H9 (cell line): Measurements from ENCODE around the gene ATP2A2. TPM values are rescaled to one million over a fixed set of nuclear protein-coding genes. Genes with fewer than 3 reads are reported as not detected.

ENCODE experiments used
- DNase-seq: peaks from one replicate; pipeline ENCODE4 v3.0.0-alpha.2; 2017
- H2AFZ ChIP-seq: one replicate; pipeline ENCODE4 v1.6.1; 2013; ENCODE audit warnings: mild to moderate bottlenecking, low read length, control low read depth, moderate library complexity
- H2AK5ac ChIP-seq: 2 replicates; pipeline ENCODE4 v1.6.1; 2013; ENCODE audit warnings: low read length, control low read depth, mixed read lengths; ENCODE audit not compliant: insufficient read length
- H2BK120ac ChIP-seq: one replicate; pipeline ENCODE4 v1.6.1; 2013; ENCODE audit warnings: low read depth, mild to moderate bottlenecking, low read length, control low read depth, inconsistent platforms; ENCODE audit not compliant: poor library complexity, severe bottlenecking
- H2BK12ac ChIP-seq: 2 replicates; pipeline ENCODE4 v1.6.1; 2013; ENCODE audit warnings: low read length, control low read depth, mixed read lengths, low read depth; ENCODE audit not compliant: insufficient read length
- H2BK15ac ChIP-seq: 2 replicates; pipeline ENCODE4 v1.6.1; 2013; ENCODE audit warnings: low read depth, low read length, control low read depth
- H2BK20ac ChIP-seq: one replicate; pipeline ENCODE4 v1.6.1; 2013; ENCODE audit warnings: low read depth, mild to moderate bottlenecking, low read length, control low read depth, inconsistent platforms; ENCODE audit not compliant: poor library complexity, severe bottlenecking
- H2BK5ac ChIP-seq: 2 replicates; pipeline ENCODE4 v1.6.1; 2013; ENCODE audit warnings: low read length, control low read depth, mixed read lengths; ENCODE audit not compliant: insufficient read length
- H3K14ac ChIP-seq: 2 replicates; pipeline ENCODE4 v1.6.1; 2013; ENCODE audit warnings: low read length, control low read depth; ENCODE audit not compliant: insufficient read depth
- H3K18ac ChIP-seq: 2 replicates; pipeline ENCODE4 v1.6.1; 2013; ENCODE audit warnings: low read depth, mild to moderate bottlenecking, mixed read lengths, low read length, control low read depth; ENCODE audit not compliant: insufficient read length
- H3K23ac ChIP-seq: 2 replicates; pipeline ENCODE4 v1.6.1; 2013; ENCODE audit warnings: low read length, control low read depth, mixed read lengths, low read depth; ENCODE audit not compliant: insufficient read length
- H3K23me2 ChIP-seq: 2 replicates; pipeline ENCODE4 v1.6.1; 2013; ENCODE audit warnings: low read depth, mild to moderate bottlenecking, mixed read lengths, low read length, control low read depth; ENCODE audit not compliant: insufficient read length, poor library complexity, severe bottlenecking
- H3K27ac ChIP-seq: 2 replicates; pipeline ENCODE4 v1.5.1; 2013; ENCODE audit warnings: low read length, control low read depth, mixed read lengths, low read depth; ENCODE audit not compliant: insufficient read length
- H3K27me3 ChIP-seq: 2 replicates; pipeline ENCODE4 v1.6.1; 2013; ENCODE audit warnings: low read length, control low read depth, inconsistent platforms; ENCODE audit not compliant: insufficient read depth
- H3K4ac ChIP-seq: 2 replicates; pipeline ENCODE4 v1.6.1; 2013; ENCODE audit warnings: low read depth, mild to moderate bottlenecking, control low read depth, inconsistent platforms, low read length, moderate library complexity
- H3K4me1 ChIP-seq: 2 replicates; pipeline ENCODE4 v1.6.1; 2013; ENCODE audit warnings: low read length, control low read depth, inconsistent platforms; ENCODE audit not compliant: insufficient read depth
- H3K4me2 ChIP-seq: 2 replicates; pipeline ENCODE4 v1.6.1; 2013; ENCODE audit warnings: low read length, control low read depth, mixed read lengths; ENCODE audit not compliant: insufficient read length, insufficient read depth
- H3K56ac ChIP-seq: 2 replicates; pipeline ENCODE4 v1.6.1; 2013; ENCODE audit warnings: low read depth, mild to moderate bottlenecking, mixed read lengths, low read length, control low read depth; ENCODE audit not compliant: insufficient read length
- H3K79me1 ChIP-seq: 2 replicates; pipeline ENCODE4 v1.6.1; 2013; ENCODE audit warnings: low read depth, mild to moderate bottlenecking, moderate library complexity, low read length, control low read depth, inconsistent platforms; ENCODE audit not compliant: insufficient read depth, poor library complexity, severe bottlenecking
- H3K79me2 ChIP-seq: 2 replicates; pipeline ENCODE4 v1.6.1; 2013; ENCODE audit warnings: low read length, control low read depth, inconsistent platforms; ENCODE audit not compliant: insufficient read depth
- H3K9ac ChIP-seq: 2 replicates; pipeline ENCODE4 v1.6.1; 2013; ENCODE audit warnings: low read length, control low read depth, mixed read lengths; ENCODE audit not compliant: insufficient read length; ENCODE audit errors: extremely low read depth
- H3K9me3 ChIP-seq: one replicate; pipeline ENCODE4 v1.6.1; 2013; ENCODE audit warnings: low read depth, low read length, inconsistent platforms; ENCODE audit not compliant: control insufficient read depth
- H3T11ph ChIP-seq: one replicate; pipeline ENCODE4 v1.6.1; 2013; ENCODE audit warnings: mild to moderate bottlenecking, low read length, control low read depth, inconsistent platforms
- H4K20me1 ChIP-seq: one replicate; pipeline ENCODE4 v1.6.1; 2013; ENCODE audit not compliant: control insufficient read depth, insufficient read length, insufficient read depth
- H4K5ac ChIP-seq: 2 replicates; pipeline ENCODE4 v1.6.1; 2013; ENCODE audit warnings: low read depth, mild to moderate bottlenecking, mixed read lengths, low read length, control low read depth; ENCODE audit not compliant: insufficient read length
- H4K8ac ChIP-seq: replicated peaks from 2 replicates; pipeline ENCODE4 v1.6.1; 2013; ENCODE audit warnings: low read length, control low read depth, mixed read lengths, low read depth; ENCODE audit not compliant: insufficient read length
- H4K91ac ChIP-seq: 2 replicates; pipeline ENCODE4 v1.6.1; 2013; ENCODE audit warnings: low read depth, mild to moderate bottlenecking, moderate library complexity, mixed read lengths, low read length, control low read depth; ENCODE audit not compliant: insufficient read length
- H3K27ac Mint-ChIP-seq, 3 experiments: 2 replicates in 2 of 3; 3 replicates in 1 of 3; pipeline ENCODE4 v1.8.0; 2020 to 2021; ENCODE audit warnings: mixed read lengths in 3 of 3, mild to moderate bottlenecking in 1 of 3, moderate library complexity in 1 of 3
- H3K27me3 Mint-ChIP-seq: 2 replicates; pipeline ENCODE4 v1.8.0; 2021; ENCODE audit warnings: low read depth, mild to moderate bottlenecking, moderate library complexity, mixed read lengths
- H3K36me3 Mint-ChIP-seq, 3 experiments: 2 replicates in 2 of 3; 3 replicates in 1 of 3; pipeline ENCODE4 v1.8.0; 2020 to 2021; ENCODE audit warnings: low read depth in 3 of 3, mixed read lengths in 3 of 3; ENCODE audit not compliant: insufficient read depth in 1 of 3
- H3K4me1 Mint-ChIP-seq, 2 experiments: 2 replicates each; pipeline ENCODE4 v1.8.0; 2020; ENCODE audit warnings: mixed read lengths in 2 of 2
- H3K4me3 Mint-ChIP-seq, 2 experiments: 2 replicates in 1 of 2; 3 replicates in 1 of 2; pipeline ENCODE4 v1.8.0; 2020 to 2021; ENCODE audit warnings: mild to moderate bottlenecking in 2 of 2, mixed read lengths in 2 of 2, moderate library complexity in 1 of 2
- H3K9me3 Mint-ChIP-seq, 2 experiments: 2 replicates in 1 of 2; 3 replicates in 1 of 2; pipeline ENCODE4 v1.8.0; 2020; ENCODE audit warnings: mild to moderate bottlenecking in 2 of 2, mixed read lengths in 2 of 2, moderate library complexity in 1 of 2
- WGBS: extraction: QIAGEN DNeasy Blood & Tissue Kit; methylation state at CpG from one replicate; pipeline ENCODE4 v1.1.7; 2013; ENCODE audit warnings: missing lambda C conversion rate, low lambda C conversion rate, mixed read lengths; ENCODE audit not compliant: insufficient read length; ENCODE audit errors: extremely low coverage; 5-methylcytosine and 5-hydroxymethylcytosine counted together
- total RNA-seq: library from RNA; stranded (reverse); gene quantifications from 2 replicates; pipeline ENCODE4 v1.2.1, GENCODE V29; 2021
- TF ChIP-seq, protein P1 (sequence below): fragments of 200-600 bp; sonication (generic); conservative IDR thresholded peaks from 3 replicates; pipeline ENCODE4 v1.8.0; 2021; ENCODE audit warnings: antibody characterized with exemption, mild to moderate bottlenecking

Gene ATP2A2
- total RNA-seq, 1 experiment from 2014 or later, result 257 TPM

DNA sequence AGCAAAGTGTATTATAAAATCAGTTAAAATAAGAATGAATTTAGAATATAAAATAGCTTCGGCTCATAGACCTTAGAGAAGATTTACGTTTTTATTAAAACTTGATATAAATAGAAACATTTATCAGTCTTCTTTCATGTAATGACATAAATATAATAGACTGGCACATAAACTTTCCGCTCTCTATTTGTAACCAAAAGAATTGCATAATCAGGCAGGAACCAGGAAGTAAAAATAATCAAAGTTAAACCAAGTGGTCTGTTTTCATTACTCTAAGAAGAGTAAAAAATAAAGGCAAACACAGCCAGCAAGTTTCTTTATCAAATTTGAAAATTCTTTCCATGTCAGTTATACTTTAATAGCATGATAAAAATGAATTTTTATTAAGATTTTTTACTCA lies 46.3 kb upstream of the ATP2A2 start:
- H2AFZ ChIP-seq, result no peak overlapping the region
- H4K20me1 ChIP-seq, result no peaks in the 10 kb centered on the region
- H3K27ac ChIP-seq, result no peak overlapping the region

More for the DNA sequence above, 46.3 kb upstream of the ATP2A2 start:
- Histone ChIP-seq H3K9me3 (no peaks in the 10 kb centered on the region), H3K4ac (no peak overlapping the region), H3K56ac (no peak overlapping the region), H4K8ac (no peak overlapping the region), H3T11ph (no peak overlapping the region), H3K27me3 (no peaks in the 10 kb centered on the region), H3K14ac (no peak overlapping the region), H4K5ac (no peak overlapping the region), H2AK5ac (no peak overlapping the region), H3K18ac (no peak overlapping the region), H3K23ac (no peak overlapping the region), H2BK120ac (no peak overlapping the region), H3K9ac (no peak overlapping the region), H3K4me1 (no peaks in the 10 kb centered on the region), H2BK20ac (no peak overlapping the region), H2BK12ac (no peak overlapping the region), H2BK15ac (no peak overlapping the region), H3K23me2 (no peaks in the 10 kb centered on the region), H4K91ac (no peak overlapping the region), H2BK5ac (no peak overlapping the region), H3K4me2 (no peak overlapping the region), H3K79me2 (no peaks in the 10 kb centered on the region), H3K79me1 (no peaks in the 10 kb centered on the region)
- Mint-ChIP-seq H3K27me3 (no peaks in the 10 kb centered on the region; the same call in 1 of the 2 replicates), H3K27ac (no peak overlapping the region), H3K36me3 (0 out of 7 replicates have a peak, but pooled peaks cover 0 to 1% (median 0%) of the 10 kb centered on the region in 3 experiments), H3K4me1 (no peaks in the 10 kb centered on the region), H3K4me3 (no peak overlapping the region), H3K9me3 (no peaks in the 10 kb centered on the region)
- TF ChIP-seq, protein P1, sequence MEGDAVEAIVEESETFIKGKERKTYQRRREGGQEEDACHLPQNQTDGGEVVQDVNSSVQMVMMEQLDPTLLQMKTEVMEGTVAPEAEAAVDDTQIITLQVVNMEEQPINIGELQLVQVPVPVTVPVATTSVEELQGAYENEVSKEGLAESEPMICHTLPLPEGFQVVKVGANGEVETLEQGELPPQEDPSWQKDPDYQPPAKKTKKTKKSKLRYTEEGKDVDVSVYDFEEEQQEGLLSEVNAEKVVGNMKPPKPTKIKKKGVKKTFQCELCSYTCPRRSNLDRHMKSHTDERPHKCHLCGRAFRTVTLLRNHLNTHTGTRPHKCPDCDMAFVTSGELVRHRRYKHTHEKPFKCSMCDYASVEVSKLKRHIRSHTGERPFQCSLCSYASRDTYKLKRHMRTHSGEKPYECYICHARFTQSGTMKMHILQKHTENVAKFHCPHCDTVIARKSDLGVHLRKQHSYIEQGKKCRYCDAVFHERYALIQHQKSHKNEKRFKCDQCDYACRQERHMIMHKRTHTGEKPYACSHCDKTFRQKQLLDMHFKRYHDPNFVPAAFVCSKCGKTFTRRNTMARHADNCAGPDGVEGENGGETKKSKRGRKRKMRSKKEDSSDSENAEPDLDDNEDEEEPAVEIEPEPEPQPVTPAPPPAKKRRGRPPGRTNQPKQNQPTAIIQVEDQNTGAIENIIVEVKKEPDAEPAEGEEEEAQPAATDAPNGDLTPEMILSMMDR, result no peak
- DNase-seq, result no peak
- no CpG with 5 or more reads among the region's 3 CpGs for WGBS
